Measurements from ENCODE around the gene PLXNB2.

PLXNB2 gene

DNA sequence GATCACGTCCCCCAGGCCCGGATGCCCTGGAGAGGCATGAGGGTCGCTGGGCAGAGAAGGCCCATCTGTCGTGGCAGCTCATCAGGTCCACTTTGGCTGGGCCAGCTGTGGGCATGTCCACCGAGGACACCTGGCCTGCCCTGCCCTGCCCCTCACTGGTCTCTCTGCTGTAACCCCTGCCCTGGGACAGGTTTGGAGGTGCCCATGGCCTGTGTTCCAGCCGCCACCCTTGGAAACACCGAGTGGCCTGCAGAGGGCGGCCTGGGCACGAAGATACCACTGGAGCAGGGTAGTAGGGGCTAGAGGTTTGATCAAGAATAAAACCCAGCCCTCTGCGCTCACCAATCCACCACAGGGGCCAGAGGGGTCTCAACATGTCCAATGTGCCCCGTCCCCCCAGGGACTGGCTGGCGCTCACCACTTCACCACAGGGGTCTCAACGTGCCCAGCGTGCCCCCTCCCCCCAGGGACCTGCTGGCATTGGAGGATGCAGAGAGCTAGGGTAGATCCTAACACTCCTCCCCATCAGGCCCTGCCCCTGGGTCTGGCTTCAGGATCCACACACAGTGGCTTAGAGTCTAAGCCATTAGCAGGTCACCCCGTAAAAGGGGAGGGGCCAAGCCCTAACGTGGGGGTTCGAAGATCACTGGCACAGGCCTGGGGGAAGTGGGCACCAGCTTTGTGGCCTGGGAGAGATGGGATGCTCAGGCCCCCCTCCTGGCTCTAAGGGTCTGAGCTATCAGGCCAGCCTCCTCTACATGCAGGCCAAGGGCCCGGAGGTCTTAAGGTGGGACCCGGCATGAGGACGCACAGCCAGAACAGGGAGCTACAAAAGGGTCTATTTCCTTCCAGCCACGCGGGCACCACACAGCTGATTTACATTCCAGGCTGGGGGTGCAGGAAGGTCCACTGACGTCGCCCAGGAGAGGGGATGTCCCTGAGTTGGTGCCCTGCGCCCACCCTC lies 55.1 kb downstream of the PLXNB2 start:
- Histone ChIP-seq H3K36me3 (replicated peaks; ENCODE audit: insufficient read depth, low read length) (no peaks in the 10 kb centered on the region), H3K4me3 (ENCODE audit: low read length) (no peak overlapping the region), H3K9me3 (replicated peaks; ENCODE audit: insufficient read depth, low read length) (no peaks in the 10 kb centered on the region), H3K27me3 (replicated peaks; ENCODE audit: insufficient read depth, low read length) (no peaks in the 10 kb centered on the region), H3K4me1 (ENCODE audit: low read length) (peaks cover 21% of the 10 kb centered on the region), H3F3A (ENCODE audit: insufficient read depth, low read length) (peaks cover 22% of the 10 kb centered on the region), H3K9ac (ENCODE audit: low read length) (no peak overlapping the region), H4K20me1 (ENCODE audit: insufficient read depth, low read length) (no peaks in the 10 kb centered on the region), H3K4me2 (ENCODE audit: low read depth, low read length) (no peak overlapping the region), H3K27ac (ENCODE audit: low read length) (no peak overlapping the region), H3K79me2 (ENCODE audit: low read length) (peaks cover 18% of the 10 kb centered on the region), H2AFZ (ENCODE audit: low read length) (no peak overlapping the region), H3K9me2 (replicated peaks; ENCODE audit: insufficient read depth, low read length) (no peaks in the 10 kb centered on the region)
- DNase-seq = peak; percentile 53
- TF ChIP-seq, protein P1, sequence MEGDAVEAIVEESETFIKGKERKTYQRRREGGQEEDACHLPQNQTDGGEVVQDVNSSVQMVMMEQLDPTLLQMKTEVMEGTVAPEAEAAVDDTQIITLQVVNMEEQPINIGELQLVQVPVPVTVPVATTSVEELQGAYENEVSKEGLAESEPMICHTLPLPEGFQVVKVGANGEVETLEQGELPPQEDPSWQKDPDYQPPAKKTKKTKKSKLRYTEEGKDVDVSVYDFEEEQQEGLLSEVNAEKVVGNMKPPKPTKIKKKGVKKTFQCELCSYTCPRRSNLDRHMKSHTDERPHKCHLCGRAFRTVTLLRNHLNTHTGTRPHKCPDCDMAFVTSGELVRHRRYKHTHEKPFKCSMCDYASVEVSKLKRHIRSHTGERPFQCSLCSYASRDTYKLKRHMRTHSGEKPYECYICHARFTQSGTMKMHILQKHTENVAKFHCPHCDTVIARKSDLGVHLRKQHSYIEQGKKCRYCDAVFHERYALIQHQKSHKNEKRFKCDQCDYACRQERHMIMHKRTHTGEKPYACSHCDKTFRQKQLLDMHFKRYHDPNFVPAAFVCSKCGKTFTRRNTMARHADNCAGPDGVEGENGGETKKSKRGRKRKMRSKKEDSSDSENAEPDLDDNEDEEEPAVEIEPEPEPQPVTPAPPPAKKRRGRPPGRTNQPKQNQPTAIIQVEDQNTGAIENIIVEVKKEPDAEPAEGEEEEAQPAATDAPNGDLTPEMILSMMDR (IDR thresholded peaks at IDR 0.05; ENCODE audit: low read length) = peak; percentile 60
- no peak for TF ChIP-seq EZH2 (optimal IDR thresholded peaks at IDR 0.05; ENCODE audit: low read depth, low read length)

GRCh38 chr22:50251477-50252081 lies 55.9 kb downstream of the PLXNB2 start:
- Histone ChIP-seq H4K20me1 (ENCODE audit: insufficient read depth, low read length) (no peaks in the 10 kb centered on the region), H3K36me3 (replicated peaks; ENCODE audit: insufficient read depth, low read length) (no peaks in the 10 kb centered on the region), H3F3A (ENCODE audit: insufficient read depth, low read length) (peaks cover 28% of the 10 kb centered on the region), H3K27ac (ENCODE audit: low read length) (no peak overlapping the region), H3K9me2 (replicated peaks; ENCODE audit: insufficient read depth, low read length) (no peaks in the 10 kb centered on the region), H3K9ac (ENCODE audit: low read length) (peak overlapping the region; percentile 92; the same call in 1 of the 2 replicates), H3K4me3 (ENCODE audit: low read length) (peak overlapping the region; percentile 88), H3K4me2 (ENCODE audit: low read depth, low read length) (peak overlapping the region; percentile 93), H3K79me2 (ENCODE audit: low read length) (peaks cover 26% of the 10 kb centered on the region), H2AFZ (ENCODE audit: low read length) (no peak overlapping the region), H3K27me3 (replicated peaks; ENCODE audit: insufficient read depth, low read length) (no peaks in the 10 kb centered on the region), H3K9me3 (replicated peaks; ENCODE audit: insufficient read depth, low read length) (no peaks in the 10 kb centered on the region), H3K4me1 (ENCODE audit: low read length) (peaks cover 25% of the 10 kb centered on the region)
- TF ChIP-seq EZH2 (optimal IDR thresholded peaks at IDR 0.05; ENCODE audit: low read depth, low read length) = no peak
- TF ChIP-seq EZH2phosphoT487 (IDR thresholded peaks at IDR 0.05; ENCODE audit: low read length) = no peak
- TF ChIP-seq, protein P1 (IDR thresholded peaks at IDR 0.05; ENCODE audit: low read length) = no peak
- DNase-seq = no peak

- H3K36me3 ChIP-seq (replicated peaks; ENCODE audit: insufficient read depth, low read length) = no peaks in the 10 kb centered on the region
- H3K4me1 ChIP-seq (ENCODE audit: low read length) = peaks cover 32% of the 10 kb centered on the region
- TF ChIP-seq, protein P1 (IDR thresholded peaks at IDR 0.05; ENCODE audit: low read length) = no peak
- peak; percentile 87 for DNase-seq
- H3K9me3 ChIP-seq (replicated peaks; ENCODE audit: insufficient read depth, low read length) = no peaks in the 10 kb centered on the region
- H3K4me3 ChIP-seq (ENCODE audit: low read length) = peak within 1 kb of the TSS; percentile 88
- no peaks in the 10 kb centered on the region for H4K20me1 ChIP-seq (ENCODE audit: insufficient read depth, low read length)
- peak within 1 kb of the TSS; percentile 92 for H3K9ac ChIP-seq (ENCODE audit: low read length)
- H3K79me2 ChIP-seq (ENCODE audit: low read length) = peaks cover 34% of the 10 kb centered on the region
- H3K27me3 ChIP-seq (replicated peaks; ENCODE audit: insufficient read depth, low read length) = no peaks in the 10 kb centered on the region
- peak within 1 kb of the TSS; percentile 93 for H3K4me2 ChIP-seq (ENCODE audit: low read depth, low read length)
- H3K9me2 ChIP-seq (replicated peaks; ENCODE audit: insufficient read depth, low read length) = no peaks in the 10 kb centered on the region
- H3F3A ChIP-seq (ENCODE audit: insufficient read depth, low read length) = peaks cover 29% of the 10 kb centered on the region
- peak within 1 kb of the TSS; percentile 52 for H2AFZ ChIP-seq (ENCODE audit: low read length)
- peak within 1 kb of the TSS; percentile 68 for H3K27ac ChIP-seq (ENCODE audit: low read length)
Measured at GRCh38 chr22:50250555-50251476, 56.6 kb downstream of the PLXNB2 start, which contains the start of gene HDAC10. TSS of gene HDAC10 (minus strand) at chr22:50251265. CDS start at chr22:50251032, 233 bp downstream.
